ENCODE results near the gene OR56B4.

DNA sequence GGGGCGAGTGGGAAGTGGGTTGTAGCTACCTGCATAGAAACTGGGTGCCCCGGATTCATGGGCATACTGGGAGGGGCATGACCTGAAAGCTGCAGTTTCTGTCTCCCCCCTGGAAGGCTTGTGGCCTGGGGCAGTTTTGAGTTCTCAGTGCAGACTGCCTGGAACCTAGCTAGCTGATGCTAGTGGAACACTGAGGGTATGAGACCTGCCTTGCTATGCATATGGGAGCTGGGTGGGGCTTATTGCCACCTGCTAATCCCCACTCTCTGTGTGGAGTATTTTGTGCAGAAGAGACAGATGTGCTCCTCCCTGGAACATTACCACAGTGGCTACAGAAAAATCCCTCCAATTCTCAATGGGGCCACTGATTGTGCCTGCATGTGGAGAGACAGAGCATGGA is 11.7 kb upstream of the OR56B4 start:
- no peak for TF ChIP-seq EP300 (IDR thresholded peaks at IDR 0.05)
- no peak for TF ChIP-seq CTCF (IDR thresholded peaks at IDR 0.05)
- no peak for TF ChIP-seq POLR2A (IDR thresholded peaks at IDR 0.05)
